ENCODE measurements around the gene CLINT1. TPM values are rescaled to one million over a fixed set of nuclear protein-coding genes. Genes with fewer than 3 reads are reported as not detected.
A peak's percentile ranks its signal among the peaks of the same experiment; 100 is the strongest.

Gene CLINT1
- polyA plus RNA-seq, 2 of the 4 experiments (the other 2 are of a cell fraction) = 89.7 to 185 TPM

GRCh38 chr5:157862183-157862851 lies 3.4 kb upstream of the CLINT1 start:
- Histone ChIP-seq H3K9me3 (no peaks in the 10 kb centered on the region), H3K4me2 (no peak overlapping the region), H3K27ac (no peak overlapping the region), H3K4me3 (no peak overlapping the region), H3K4me1 (peaks cover 28% of the 10 kb centered on the region)
- ATAC-seq (no peak), DNase-seq (ENCODE audit: low read depth in 1 of 2, low spot score in 1 of 2) (no peak), FAIRE-seq (no peak)
- TF ChIP-seq ESRRA (IDR thresholded peaks at IDR 0.05; ENCODE audit: borderline replicate concordance, low read length) = no peak
- TF ChIP-seq RAD21 (conservative IDR thresholded peaks at IDR 0.05 in 1 of 2, IDR thresholded peaks at IDR 0.05 in 1 of 2) = no peak
- TF ChIP-seq EHF (CRISPR knock-in tag; IDR thresholded peaks at IDR 0.05) = no peak
- TF ChIP-seq JUN (IDR thresholded peaks at IDR 0.05) = no peak
- TF ChIP-seq RCOR1 (IDR thresholded peaks at IDR 0.05; ENCODE audit: low read depth, low read length) = no peak
- TF ChIP-seq MAZ (IDR thresholded peaks at IDR 0.05; ENCODE audit: borderline replicate concordance, low read depth, low read length) = no peak
- TF ChIP-seq POLR2A (IDR thresholded peaks at IDR 0.05; ENCODE audit: low read length) = no peak
- no peak for TF ChIP-seq RNF2 (IDR thresholded peaks at IDR 0.05; ENCODE audit: borderline replicate concordance, low read depth)
- TF ChIP-seq KDM1A (IDR thresholded peaks at IDR 0.05; ENCODE audit: low read depth) = no peak
- POLR2A ChIA-PET = no interaction called here
- CTCF ChIA-PET = interaction anchor here (0.7 kb wide), 1 partner anchor 11 kb away, joined by 6 read pairs; no protein-coding TSS in a partner anchor
- 81% methylated on average over 6 of the region's 6 CpGs for WGBS (ENCODE audit: missing lambda C conversion rate)

- Histone ChIP-seq H3K9me3 (no peaks in the 10 kb centered on the region), H3K4me3 (no peak overlapping the region), H3K27ac (no peak overlapping the region), H3K4me1 (peaks cover 30% of the 10 kb centered on the region), H3K4me2 (no peak overlapping the region)
- FAIRE-seq (no peak), ATAC-seq (no peak), DNase-seq (ENCODE audit: low read depth in 1 of 2, low spot score in 1 of 2) (no peak)
- ChIA-PET CTCF (interaction anchor here (0.6 to 1.2 kb wide), 5 partner anchors 20 to 1272 kb away, joined by 3 to 7 read pairs (median 4); no protein-coding TSS in a partner anchor), POLR2A (interaction anchor here (0.6 kb wide), 1 partner anchor 482 kb away, joined by 3 read pairs; no protein-coding TSS in a partner anchor)
- WGBS (ENCODE audit: missing lambda C conversion rate) = 75% methylated on average over 8 of the region's 8 CpGs
- no peak for TF ChIP-seq RCOR1 (IDR thresholded peaks at IDR 0.05; ENCODE audit: low read depth, low read length)
- no peak for TF ChIP-seq ATOH8 (CRISPR knock-in tag; IDR thresholded peaks at IDR 0.05; ENCODE audit: low read depth)
- TF ChIP-seq PHF8 (IDR thresholded peaks at IDR 0.05; ENCODE audit: borderline replicate concordance, low read depth) = no peak
- TF ChIP-seq KDM1A (IDR thresholded peaks at IDR 0.05; ENCODE audit: low read depth) = no peak
- no peak for TF ChIP-seq RNF2 (IDR thresholded peaks at IDR 0.05; ENCODE audit: borderline replicate concordance, low read depth)
Observed at GRCh38 chr5:157860898-157861890, 2.2 kb upstream of the CLINT1 start.

DNA sequence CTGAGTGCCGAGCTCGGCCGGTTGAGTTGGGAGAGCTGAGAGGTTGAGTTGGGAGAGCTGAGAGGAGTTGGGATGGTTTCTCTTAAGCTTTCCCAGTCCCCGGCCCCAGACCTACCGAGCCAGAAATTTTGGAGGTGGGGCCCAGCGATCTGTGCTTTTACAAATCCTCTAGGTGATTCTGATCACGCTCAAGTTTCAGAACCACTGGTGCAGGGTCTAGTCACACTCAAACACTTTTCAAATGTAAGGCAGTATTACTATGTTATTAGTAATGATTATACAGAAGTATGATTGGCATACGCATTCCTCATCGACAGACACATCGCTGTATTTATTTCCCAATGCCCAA lies 256 bp upstream of the CLINT1 start:
- DNase-seq (ENCODE audit: low read depth in 1 of 2, low spot score in 1 of 2) (no peak), FAIRE-seq (no peak), ATAC-seq (no peak; a peak in 3 of 6 replicates)
- ChIA-PET POLR2A (interaction anchor here (0.6 to 1.4 kb wide), 3 partner anchors 12 to 1241 kb away, joined by 3 to 13 read pairs (median 3); partner anchors contain the start of gene EBF1), CTCF (interaction anchor here (1.0 to 1.3 kb wide), 7 partner anchors 8 to 90 kb away, joined by 3 to 5 read pairs (median 3); no protein-coding TSS in a partner anchor)
- H3K4me1 ChIP-seq = peaks cover 29% of the 10 kb centered on the region; the same call in 2 of the 3 replicates
- peak overlapping the region; percentile 96 to 97 for H3K27ac ChIP-seq
- 24% methylated on average over 10 of the region's 10 CpGs for WGBS (ENCODE audit: missing lambda C conversion rate)
- 0 out of 2 replicates have a peak, but pooled peaks have one; percentile 1 for TF ChIP-seq MYC (IDR thresholded peaks at IDR 0.05; ENCODE audit: borderline replicate concordance, low read length)
- TF ChIP-seq CBX2 (IDR thresholded peaks at IDR 0.05; ENCODE audit: borderline replicate concordance, low read depth) = no peak
- no peak for TF ChIP-seq POLR2A (IDR thresholded peaks at IDR 0.05; ENCODE audit: low read length)
- H3K9me3 ChIP-seq = no peaks in the 10 kb centered on the region
- H3K4me2 ChIP-seq = peak overlapping the region; percentile 86
- H3K4me3 ChIP-seq = peak overlapping the region; percentile 70
